IMR-90 (cell line): ENCODE measurements around the gene PRDX5. TPM values are rescaled to one million over a fixed set of nuclear protein-coding genes. Genes with fewer than 3 reads are reported as not detected.

Source experiments
- ATAC-seq: fragments of 200-7000 bp; cut with Tn5 transposase; 2 replicates; pipeline ENCODE4 v1.9.1; 2020; ENCODE audit warnings: low read depth, mild to moderate bottlenecking, moderate library complexity
- BruUV-seq: library from RNA; stranded (reverse); fragments of 400-500 nt; replicated peaks from 2 replicates; lab custom pipeline; 2021; lab: Mats Ljungman, UMichigan
- CTCF ChIA-PET: fragments of 300-600 bp; formaldehyde crosslinking; extraction: SDS; loops from one replicate; lab custom pipeline; 2021; ENCODE audit warnings: antibody characterized with exemption; lab: Yijun Ruan, JAX
- POLR2A ChIA-PET: fragments of 300-600 bp; sonication (Branson Sonifier 250); formaldehyde crosslinking; loops from one replicate; lab custom pipeline; 2022; ENCODE audit warnings: antibody characterized with exemption; ENCODE audit not compliant: unreplicated experiment; lab: Charles Lee
- DNase-seq: peaks from one replicate; pipeline ENCODE4 v3.0.0; 2013
- H2AFZ ChIP-seq: replicated peaks from 2 replicates; pipeline ENCODE3; 2013; ENCODE audit warnings: low read length, mild to moderate bottlenecking; ENCODE audit not compliant: poor library complexity
- H2AK5ac ChIP-seq: 2 replicates; pipeline ENCODE4 v1.6.1; 2013; ENCODE audit warnings: low read depth, low read length, inconsistent platforms
- H2AK9ac ChIP-seq: replicated peaks from 2 replicates; pipeline ENCODE3; 2013; ENCODE audit warnings: mild to moderate bottlenecking, low read depth, low read length, moderate library complexity; ENCODE audit not compliant: poor library complexity
- H2BK120ac ChIP-seq: 2 replicates; pipeline ENCODE4 v1.6.1; 2013; ENCODE audit warnings: low read depth, low read length, inconsistent platforms
- H2BK15ac ChIP-seq: 3 replicates; pipeline ENCODE4 v1.6.1; 2013; ENCODE audit warnings: low read depth, low read length, inconsistent platforms
- H2BK20ac ChIP-seq: 2 replicates; pipeline ENCODE4 v1.6.1; 2013; ENCODE audit warnings: low read depth, mild to moderate bottlenecking, inconsistent platforms, low read length, moderate library complexity
- H2BK5ac ChIP-seq: 2 replicates; pipeline ENCODE4 v1.6.1; 2013; ENCODE audit warnings: mild to moderate bottlenecking, low read depth, low read length, inconsistent platforms; ENCODE audit not compliant: poor library complexity, severe bottlenecking
- H3K14ac ChIP-seq: replicated peaks from 2 replicates; pipeline ENCODE4 v1.6.1; 2013; ENCODE audit warnings: low read depth, low read length, inconsistent platforms
- H3K18ac ChIP-seq: 2 replicates; pipeline ENCODE4 v1.6.1; 2013; ENCODE audit warnings: low read depth, low read length, control low read depth
- H3K23ac ChIP-seq: 2 replicates; pipeline ENCODE4 v1.6.1; 2013; ENCODE audit warnings: low read depth, low read length, inconsistent platforms
- H3K27ac ChIP-seq: 2 replicates; pipeline ENCODE4 v1.5.1; 2013; ENCODE audit warnings: mild to moderate bottlenecking, control low read depth, low read length; ENCODE audit not compliant: insufficient read depth
- H3K27me3 ChIP-seq: 2 replicates; pipeline ENCODE4 v1.6.1; 2013; ENCODE audit warnings: low read length; ENCODE audit not compliant: control insufficient read depth, insufficient read depth
- H3K36me3 ChIP-seq: 2 replicates; pipeline ENCODE4 v1.6.1; 2013; ENCODE audit warnings: low read length, mixed read lengths; ENCODE audit not compliant: control insufficient read depth, insufficient read depth
- H3K4ac ChIP-seq: 2 replicates; pipeline ENCODE4 v1.6.1; 2013; ENCODE audit warnings: low read depth, low read length, inconsistent platforms
- H3K4me1 ChIP-seq: 2 replicates; pipeline ENCODE4 v1.6.1; 2013; ENCODE audit warnings: low read length, mixed read lengths; ENCODE audit not compliant: control insufficient read depth, insufficient read depth
- H3K4me2 ChIP-seq: 2 replicates; pipeline ENCODE4 v1.6.1; 2013; ENCODE audit warnings: low read depth, mild to moderate bottlenecking, control low read depth, low read length, moderate library complexity
- H3K4me3 ChIP-seq: 2 replicates; pipeline ENCODE4 v1.5.1; 2013; ENCODE audit warnings: low read depth, mild to moderate bottlenecking, control low read depth, low read length, moderate library complexity; ENCODE audit not compliant: insufficient read depth
- H3K56ac ChIP-seq: 2 replicates; pipeline ENCODE4 v1.6.1; 2013; ENCODE audit warnings: low read length, inconsistent platforms; ENCODE audit not compliant: insufficient read depth; ENCODE audit errors: extremely low read depth
- H3K79me1 ChIP-seq, 2 experiments: 2 replicates each; pipeline ENCODE4 v1.6.1; 2013; ENCODE audit warnings: low read length in 2 of 2, inconsistent platforms in 1 of 2, low read depth in 1 of 2
- H3K9ac ChIP-seq: 2 replicates; pipeline ENCODE4 v1.6.1; 2013; ENCODE audit warnings: low read depth, low read length, control low read depth
- H3K9me1 ChIP-seq: 2 replicates; pipeline ENCODE4 v1.6.1; 2013; ENCODE audit warnings: low read length, inconsistent platforms; ENCODE audit not compliant: insufficient read depth
- H3K9me3 ChIP-seq: 2 replicates; pipeline ENCODE4 v1.6.1; 2013; ENCODE audit warnings: low read length; ENCODE audit not compliant: control insufficient read depth, insufficient read depth
- H4K20me1 ChIP-seq: 2 replicates; pipeline ENCODE4 v1.6.1; 2013; ENCODE audit warnings: low read length, inconsistent platforms; ENCODE audit not compliant: insufficient read depth
- H4K5ac ChIP-seq: 2 replicates; pipeline ENCODE4 v1.6.1; 2013; ENCODE audit warnings: mild to moderate bottlenecking, low read depth, low read length, control low read depth
- H4K8ac ChIP-seq, 2 experiments: 2 replicates each; pipeline ENCODE4 v1.6.1; 2013; ENCODE audit warnings: low read depth in 2 of 2, low read length in 2 of 2, control low read depth in 1 of 2, inconsistent platforms in 1 of 2
- H4K91ac ChIP-seq: 2 replicates; pipeline ENCODE4 v1.6.1; 2013; ENCODE audit warnings: low read depth, low read length, inconsistent platforms; ENCODE audit not compliant: insufficient read depth
- MXI1 ChIP-seq: IDR thresholded peaks from 2 replicates; pipeline ENCODE4 v1.6.1; 2012; ENCODE audit warnings: low read depth, mild to moderate bottlenecking, low read length, moderate library complexity, borderline replicate concordance
- RAD21 ChIP-seq: IDR thresholded peaks from 2 replicates; pipeline ENCODE4 v1.6.1; 2012; ENCODE audit warnings: low read length, improper control_type of control experiment
- WGBS, 2 experiments: methylation state at CpG; one replicate each; pipeline versions ENCODE4 v1.1.5 to v1.1.7; 2013; ENCODE audit warnings: missing lambda C conversion rate in 2 of 2; ENCODE audit not compliant: insufficient read length in 1 of 2; ENCODE audit errors: extremely low coverage in 2 of 2; 5-methylcytosine and 5-hydroxymethylcytosine counted together
- dilution Hi-C: fragments of 300-500 bp; cut with HindIII; formaldehyde crosslinking; loops from one replicate; pipeline ENCODE4 v1.14.3; 2018; ENCODE audit warnings: low sequenced_read_pairs; ENCODE audit not compliant: unreplicated experiment
- in situ Hi-C: fragments of 300-500 bp; cut with MboI; formaldehyde crosslinking; loops from 3 replicates; pipeline ENCODE4 v1.14.3; 2019; ENCODE audit warnings: low sequenced_read_pairs, inconsistent platforms, mixed read lengths
- intact Hi-C: fragments of 100-400 bp; cut with micrococcal nuclease; formaldehyde crosslinking; loops from 2 replicates; pipeline ENCODE4 v1.10.0; 2022
- polyA plus RNA-seq, 3 experiments: library from polyadenylated mRNA; depleted of rRNA; stranded (reverse); fragments of >200 nt; gene quantifications; 2 replicates each; pipeline ENCODE4 v1.2.3, GENCODE V29; 2012; ENCODE audit warnings: low replicate concordance in 1 of 3
- total RNA-seq: library from RNA; depleted of rRNA; stranded (reverse); fragments of >200 nt; gene quantifications from 2 replicates; pipeline ENCODE4 v1.2.3, GENCODE V29; 2012
- TF ChIP-seq, protein P1 (sequence below): conservative IDR thresholded peaks from 2 replicates; pipeline ENCODE4 v1.5.1; 2012; ENCODE audit warnings: mild to moderate bottlenecking, low read depth, low read length, improper control_type of control experiment

Gene PRDX5
- total and polyA plus RNA-seq, 2 of the 4 experiments (the other 2 are of a cell fraction): 120 to 292 TPM

DNA sequence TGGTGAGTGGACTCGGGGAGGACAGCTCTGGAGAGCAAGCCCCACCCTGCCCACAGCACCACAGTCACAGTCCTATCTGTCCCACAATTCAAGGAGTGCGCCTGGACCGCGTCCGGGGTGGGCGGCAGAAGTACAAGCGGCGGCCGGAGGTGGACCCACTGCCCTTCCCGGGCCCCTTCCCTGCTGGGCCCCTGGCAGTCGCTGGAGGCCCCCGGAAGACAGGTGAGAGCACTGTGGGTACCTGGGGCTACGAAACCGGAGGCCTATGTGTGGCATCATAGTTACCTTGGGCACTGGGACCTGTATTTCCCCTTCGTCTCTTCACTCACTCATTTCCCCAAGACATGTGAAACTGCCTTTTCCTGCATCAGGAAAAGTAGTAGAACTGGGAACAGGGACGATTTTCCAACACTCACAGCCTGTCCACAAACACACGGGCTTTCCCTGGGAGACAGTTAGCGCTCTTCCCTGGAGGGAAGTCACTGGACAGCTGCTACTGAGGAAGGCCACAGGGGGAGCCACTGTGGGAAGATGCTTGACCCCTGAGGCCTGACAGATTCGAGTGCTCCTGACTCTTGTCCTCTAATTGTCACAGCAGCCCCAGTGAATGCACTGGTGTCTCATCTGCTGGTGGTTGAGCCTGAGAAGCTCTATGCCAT, 3.6 kb upstream of the PRDX5 start:
- ATAC-seq: no peak
- H4K20me1 ChIP-seq: no peaks in the 10 kb centered on the region
- peaks cover 11 to 38% of the 10 kb centered on the region in 2 experiments for H3K79me1 ChIP-seq
- no peak overlapping the region for H2BK20ac ChIP-seq
- no peak overlapping the region for H3K9ac ChIP-seq
- peaks cover 5% of the 10 kb centered on the region for H3K4me1 ChIP-seq
- no peak overlapping the region for H3K23ac ChIP-seq
- no peak overlapping the region for H4K5ac ChIP-seq
- H2BK120ac ChIP-seq: no peak overlapping the region
- ChIA-PET POLR2A (no interaction called here), CTCF (no interaction called here)
- WGBS, 2 experiments: 87% methylated on average over 10 of the region's 19 CpGs; no CpG with 5 or more reads in 1 of the 2 experiments
- peaks cover 12% of the 10 kb centered on the region; the same call in 1 of the 2 replicates for H3K36me3 ChIP-seq
- no peak overlapping the region for H3K27ac ChIP-seq
- no TSS peak for BruUV-seq
- no peaks in the 10 kb centered on the region for H3K9me3 ChIP-seq
- no peak overlapping the region for H3K4ac ChIP-seq
- DNase-seq: no peak
- peaks cover 5% of the 10 kb centered on the region for H3K9me1 ChIP-seq
- dilution Hi-C loops: no loop called here
- no peak overlapping the region for H3K14ac ChIP-seq
- no peak overlapping the region for H4K91ac ChIP-seq
- no peaks in the 10 kb centered on the region for H3K27me3 ChIP-seq
- no peak overlapping the region for H3K56ac ChIP-seq
- H2AK9ac ChIP-seq: peak overlapping the region; percentile 65
- no peak overlapping the region for H3K4me3 ChIP-seq
- intact Hi-C loops: no loop called here
- no peak overlapping the region for H3K4me2 ChIP-seq
- H2AK5ac ChIP-seq: no peak overlapping the region
- no peak overlapping the region for H4K8ac ChIP-seq
- in situ Hi-C loops: no loop called here
- TF ChIP-seq RAD21: 0 out of 2 replicates have a peak, but pooled peaks have one; percentile 9
- TF ChIP-seq MXI1: no peak
- TF ChIP-seq, protein P1, sequence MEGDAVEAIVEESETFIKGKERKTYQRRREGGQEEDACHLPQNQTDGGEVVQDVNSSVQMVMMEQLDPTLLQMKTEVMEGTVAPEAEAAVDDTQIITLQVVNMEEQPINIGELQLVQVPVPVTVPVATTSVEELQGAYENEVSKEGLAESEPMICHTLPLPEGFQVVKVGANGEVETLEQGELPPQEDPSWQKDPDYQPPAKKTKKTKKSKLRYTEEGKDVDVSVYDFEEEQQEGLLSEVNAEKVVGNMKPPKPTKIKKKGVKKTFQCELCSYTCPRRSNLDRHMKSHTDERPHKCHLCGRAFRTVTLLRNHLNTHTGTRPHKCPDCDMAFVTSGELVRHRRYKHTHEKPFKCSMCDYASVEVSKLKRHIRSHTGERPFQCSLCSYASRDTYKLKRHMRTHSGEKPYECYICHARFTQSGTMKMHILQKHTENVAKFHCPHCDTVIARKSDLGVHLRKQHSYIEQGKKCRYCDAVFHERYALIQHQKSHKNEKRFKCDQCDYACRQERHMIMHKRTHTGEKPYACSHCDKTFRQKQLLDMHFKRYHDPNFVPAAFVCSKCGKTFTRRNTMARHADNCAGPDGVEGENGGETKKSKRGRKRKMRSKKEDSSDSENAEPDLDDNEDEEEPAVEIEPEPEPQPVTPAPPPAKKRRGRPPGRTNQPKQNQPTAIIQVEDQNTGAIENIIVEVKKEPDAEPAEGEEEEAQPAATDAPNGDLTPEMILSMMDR: peak; percentile 27; the same call in 1 of the 2 replicates
- no peak overlapping the region for H3K18ac ChIP-seq
- no peak overlapping the region for H2BK5ac ChIP-seq
- H2AFZ ChIP-seq: no peak overlapping the region
- H2BK15ac ChIP-seq: no peak overlapping the region
